ENCODE data around the gene NT5DC3.

NT5DC3 gene

DNA sequence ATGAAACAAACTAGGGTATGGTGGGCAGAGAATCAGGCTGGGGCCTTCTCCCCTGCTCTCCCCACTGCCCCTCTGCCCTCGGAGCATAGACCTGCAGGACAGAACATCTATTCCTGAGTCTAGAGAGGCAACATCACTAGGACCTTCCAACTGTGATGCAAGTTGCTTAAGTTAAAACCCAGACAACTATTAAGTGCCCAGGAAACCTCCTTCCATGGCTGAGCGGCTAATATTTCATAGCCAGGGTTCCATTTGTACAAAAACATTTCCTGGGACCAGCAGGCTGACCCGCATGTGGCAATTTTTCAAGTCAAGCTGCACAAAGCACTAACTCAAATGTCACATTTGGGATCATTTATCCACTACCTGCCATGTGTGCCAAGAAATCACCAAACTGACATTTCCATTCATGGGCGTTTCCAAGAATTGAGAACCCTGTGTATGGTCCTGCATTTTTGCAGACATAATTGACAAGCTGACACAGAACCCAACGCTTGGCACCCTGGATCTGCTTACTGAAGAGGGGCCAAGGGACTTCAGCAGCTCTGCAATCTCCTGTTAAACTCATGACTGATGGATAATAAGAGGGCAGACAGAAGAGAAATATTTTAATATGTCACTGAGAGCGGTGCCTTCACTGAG lies 32.7 kb downstream of the NT5DC3 start:
- WGBS, 2 experiments (ENCODE audit: insufficient coverage in 2 of 2) = 91 to 95% methylated on average over 4 of the region's 6 CpGs
- H3K9me3 ChIP-seq (ENCODE audit: control insufficient read depth, low read length) = no peaks in the 10 kb centered on the region
- peaks cover 4% of the 10 kb centered on the region for H3K4me1 ChIP-seq (ENCODE audit: control insufficient read depth, insufficient read depth, low read length, poor library complexity, severe bottlenecking)
- peaks cover 21% of the 10 kb centered on the region for H3K36me3 ChIP-seq (ENCODE audit: control insufficient read depth, insufficient read depth, low read length)
- H3K4me3 ChIP-seq (ENCODE audit: extremely low read depth, insufficient read depth, low read length, poor library complexity, severe bottlenecking) = no peak overlapping the region
- H3K27ac ChIP-seq (ENCODE audit: low read depth, low read length, severe bottlenecking) = no peak overlapping the region

DNA sequence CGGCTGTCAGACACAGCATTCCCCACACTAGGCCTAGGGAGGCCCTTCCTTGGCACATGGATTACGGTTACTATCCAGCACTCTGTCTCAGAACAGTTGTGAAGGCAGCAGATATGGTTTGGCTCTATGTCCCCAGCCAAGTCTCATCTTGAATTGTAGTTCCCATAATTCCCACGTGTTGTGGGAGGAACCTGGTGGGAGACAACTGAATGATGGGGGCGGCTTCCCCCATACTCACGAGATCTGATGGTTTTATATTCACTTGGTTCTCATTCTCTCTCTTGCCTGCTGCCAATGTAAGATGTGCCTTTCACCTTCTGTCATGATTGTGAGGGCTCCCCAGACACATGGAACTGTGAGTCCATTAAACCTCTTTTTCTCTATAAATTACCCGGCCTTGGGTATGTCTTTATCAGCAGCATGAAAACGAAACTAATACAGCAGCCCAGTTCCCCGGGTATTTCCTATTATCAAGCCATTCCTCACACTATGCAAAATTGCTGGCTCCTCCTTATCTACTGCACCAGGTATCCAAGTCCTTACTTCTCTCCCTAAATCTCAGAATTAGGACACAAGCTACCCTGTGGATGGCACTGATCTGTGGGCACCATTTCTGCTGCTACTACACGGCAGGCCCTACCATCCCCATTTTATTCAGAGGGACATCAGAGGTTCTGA lies 33.3 kb downstream of the NT5DC3 start:
- H3K9me3 ChIP-seq (ENCODE audit: control insufficient read depth, low read length) = no peaks in the 10 kb centered on the region
- H3K36me3 ChIP-seq (ENCODE audit: control insufficient read depth, insufficient read depth, low read length) = peaks cover 14% of the 10 kb centered on the region
- no peak overlapping the region for H3K27ac ChIP-seq (ENCODE audit: low read depth, low read length, severe bottlenecking)
- 95 to 97% methylated on average over 8 to 9 of the region's 9 CpGs for WGBS, 2 experiments (ENCODE audit: insufficient coverage in 2 of 2)
- H3K4me1 ChIP-seq (ENCODE audit: control insufficient read depth, insufficient read depth, low read length, poor library complexity, severe bottlenecking) = peaks cover 7% of the 10 kb centered on the region
- H3K4me3 ChIP-seq (ENCODE audit: extremely low read depth, insufficient read depth, low read length, poor library complexity, severe bottlenecking) = no peak overlapping the region

- peaks cover 9% of the 10 kb centered on the region for H3K36me3 ChIP-seq (ENCODE audit: control insufficient read depth, insufficient read depth, low read length)
Observed at GRCh38 chr12:103806803-103807202, 34.2 kb downstream of the NT5DC3 start.

DNA sequence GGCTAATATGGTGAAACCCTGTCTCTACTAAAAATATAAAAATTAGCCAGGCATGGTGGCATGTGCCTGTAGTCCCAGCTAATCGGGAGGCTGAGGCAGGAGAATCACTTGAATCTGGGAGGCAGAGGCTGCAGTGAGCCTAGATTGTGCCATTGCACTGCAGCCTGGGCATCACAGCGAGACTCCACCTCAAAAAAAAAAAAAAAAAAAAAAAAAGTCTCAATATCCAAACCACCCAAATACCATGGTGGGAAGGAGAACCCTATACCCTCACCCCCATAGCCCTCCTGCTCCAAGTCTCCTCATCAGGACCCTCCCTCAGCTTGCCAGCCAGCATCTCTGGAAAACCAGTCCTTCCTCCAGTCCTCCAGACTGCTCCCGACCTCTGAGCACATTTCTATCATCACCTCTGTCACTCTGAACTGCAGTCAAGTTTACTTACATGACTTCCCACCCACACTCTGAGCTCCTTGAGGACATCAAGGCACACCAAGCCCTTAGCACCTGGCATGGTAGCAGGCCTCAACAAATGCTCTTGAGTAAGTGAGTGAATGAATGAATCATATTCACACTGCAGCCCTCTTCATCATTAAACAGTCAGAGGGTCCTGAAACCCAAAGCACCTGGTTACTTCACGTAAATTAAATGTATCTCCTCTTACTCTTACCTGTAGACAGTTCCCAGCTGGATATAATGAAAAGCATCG lies 35.2 kb downstream of the NT5DC3 start:
- H3K36me3 ChIP-seq (ENCODE audit: control insufficient read depth, insufficient read depth, low read length) = peaks cover 9% of the 10 kb centered on the region
- H3K27ac ChIP-seq (ENCODE audit: low read depth, low read length, severe bottlenecking) = peak overlapping the region; percentile 88
- 100% methylated on average over 1 to 3 of the region's 5 CpGs for WGBS, 2 experiments (ENCODE audit: insufficient coverage in 2 of 2)
- peaks cover 10% of the 10 kb centered on the region for H3K4me1 ChIP-seq (ENCODE audit: control insufficient read depth, insufficient read depth, low read length, poor library complexity, severe bottlenecking)
- no peak overlapping the region for H3K4me3 ChIP-seq (ENCODE audit: extremely low read depth, insufficient read depth, low read length, poor library complexity, severe bottlenecking)
- no peaks in the 10 kb centered on the region for H3K9me3 ChIP-seq (ENCODE audit: control insufficient read depth, low read length)

More at GRCh38 chr12:103806803-103807202, 34.2 kb downstream of the NT5DC3 start:
- Histone ChIP-seq H3K27ac (ENCODE audit: low read depth, low read length, severe bottlenecking) (no peak overlapping the region), H3K4me3 (ENCODE audit: extremely low read depth, insufficient read depth, low read length, poor library complexity, severe bottlenecking) (no peak overlapping the region), H3K9me3 (ENCODE audit: control insufficient read depth, low read length) (no peaks in the 10 kb centered on the region), H3K4me1 (ENCODE audit: control insufficient read depth, insufficient read depth, low read length, poor library complexity, severe bottlenecking) (peaks cover 10% of the 10 kb centered on the region)
- WGBS, 2 experiments (ENCODE audit: insufficient coverage in 2 of 2) = 92 to 100% methylated on average over 2 to 4 of the region's 4 CpGs

GRCh38 chr12:103803847-103804246 lies 37.2 kb downstream of the NT5DC3 start:
- Histone ChIP-seq H3K36me3 (ENCODE audit: control insufficient read depth, insufficient read depth, low read length) (peaks cover 4% of the 10 kb centered on the region), H3K9me3 (ENCODE audit: control insufficient read depth, low read length) (no peaks in the 10 kb centered on the region), H3K4me3 (ENCODE audit: extremely low read depth, insufficient read depth, low read length, poor library complexity, severe bottlenecking) (no peak overlapping the region), H3K4me1 (ENCODE audit: control insufficient read depth, insufficient read depth, low read length, poor library complexity, severe bottlenecking) (peaks cover 10% of the 10 kb centered on the region), H3K27ac (ENCODE audit: low read depth, low read length, severe bottlenecking) (no peak overlapping the region)
- no CpG with 5 or more reads among the region's 1 CpG for WGBS, 2 experiments (ENCODE audit: insufficient coverage in 2 of 2)

DNA sequence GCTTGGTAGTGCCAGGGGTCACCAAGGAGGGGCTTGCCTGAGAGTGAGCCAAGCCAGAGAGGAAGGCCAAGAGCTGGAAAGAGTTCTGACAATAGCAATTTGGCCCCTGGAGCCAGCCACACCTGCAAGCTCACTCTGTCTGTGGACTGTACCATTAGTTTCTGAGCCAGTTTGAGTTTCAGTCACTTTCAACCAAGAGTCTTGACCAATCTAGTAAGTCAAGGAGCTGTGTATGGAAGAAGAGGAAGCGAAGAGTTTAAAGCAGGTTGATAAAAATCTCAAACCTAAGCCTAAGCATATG lies 38.5 kb downstream of the NT5DC3 start:
- Histone ChIP-seq H3K36me3 (ENCODE audit: control insufficient read depth, insufficient read depth, low read length) (peaks cover 10% of the 10 kb centered on the region), H3K4me1 (ENCODE audit: control insufficient read depth, insufficient read depth, low read length, poor library complexity, severe bottlenecking) (peaks cover 10% of the 10 kb centered on the region), H3K9me3 (ENCODE audit: control insufficient read depth, low read length) (no peaks in the 10 kb centered on the region), H3K27ac (ENCODE audit: low read depth, low read length, severe bottlenecking) (peak overlapping the region; percentile 67), H3K4me3 (ENCODE audit: extremely low read depth, insufficient read depth, low read length, poor library complexity, severe bottlenecking) (no peak overlapping the region)
- WGBS, 2 experiments (ENCODE audit: insufficient coverage in 2 of 2) = 100% methylated on average over 1 of the region's 1 CpG; no CpG with 5 or more reads in 1 of the 2 experiments

GRCh38 chr12:103801709-103802585 lies 39.1 kb downstream of the NT5DC3 start:
- Histone ChIP-seq H3K9me3 (ENCODE audit: control insufficient read depth, low read length) (no peaks in the 10 kb centered on the region), H3K27ac (ENCODE audit: low read depth, low read length, severe bottlenecking) (peak overlapping the region; percentile 80), H3K4me1 (ENCODE audit: control insufficient read depth, insufficient read depth, low read length, poor library complexity, severe bottlenecking) (peaks cover 10% of the 10 kb centered on the region), H3K36me3 (ENCODE audit: control insufficient read depth, insufficient read depth, low read length) (peaks cover 10% of the 10 kb centered on the region), H3K4me3 (ENCODE audit: extremely low read depth, insufficient read depth, low read length, poor library complexity, severe bottlenecking) (no peak overlapping the region)
- 94 to 96% methylated on average over 8 to 9 of the region's 11 CpGs for WGBS, 2 experiments (ENCODE audit: insufficient coverage in 2 of 2)

DNA sequence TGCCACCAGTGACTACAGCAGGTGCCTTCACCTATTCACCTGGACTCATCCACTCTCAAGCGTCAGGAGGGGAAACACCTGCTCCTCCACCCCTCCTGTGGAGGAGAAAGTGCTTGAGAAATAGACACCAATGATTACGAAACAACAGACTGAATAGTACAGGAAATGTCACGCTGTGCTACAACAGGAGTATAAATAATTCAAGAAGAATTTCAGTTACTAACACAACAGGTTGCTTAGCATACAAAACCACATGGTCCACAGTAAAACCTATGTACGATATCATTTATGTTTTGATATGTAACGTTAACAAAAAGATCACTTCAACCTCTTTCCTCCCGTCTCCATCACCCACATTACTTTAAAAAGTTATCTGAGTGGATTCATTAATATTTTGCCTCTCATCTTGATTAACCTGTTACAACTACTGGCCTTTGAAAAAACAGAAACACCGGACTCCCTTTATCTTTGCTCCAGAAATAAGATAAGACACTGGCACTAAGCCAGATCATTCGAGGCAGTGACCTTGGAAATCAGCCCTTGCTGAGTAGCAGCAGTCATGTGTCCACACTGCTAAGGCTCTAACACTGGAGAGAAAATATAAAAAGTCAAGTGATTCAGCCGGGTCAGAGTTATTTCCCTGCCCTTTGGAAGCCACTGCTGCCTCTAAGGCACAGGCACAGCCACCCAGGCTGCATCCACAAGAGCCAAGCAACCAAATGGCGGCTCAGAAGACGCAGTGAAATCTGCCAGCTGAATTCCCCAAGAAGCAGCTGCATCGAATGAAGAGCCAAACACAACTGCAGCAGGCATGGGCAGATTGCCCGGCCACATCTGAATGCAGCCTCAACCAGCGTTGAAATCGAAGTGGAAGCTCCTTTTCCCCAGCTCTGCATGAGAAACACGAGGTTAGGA lies 40.9 kb downstream of the NT5DC3 start:
- 92 to 95% methylated on average over 9 to 11 of the region's 16 CpGs for WGBS, 2 experiments (ENCODE audit: insufficient coverage in 2 of 2)

DNA sequence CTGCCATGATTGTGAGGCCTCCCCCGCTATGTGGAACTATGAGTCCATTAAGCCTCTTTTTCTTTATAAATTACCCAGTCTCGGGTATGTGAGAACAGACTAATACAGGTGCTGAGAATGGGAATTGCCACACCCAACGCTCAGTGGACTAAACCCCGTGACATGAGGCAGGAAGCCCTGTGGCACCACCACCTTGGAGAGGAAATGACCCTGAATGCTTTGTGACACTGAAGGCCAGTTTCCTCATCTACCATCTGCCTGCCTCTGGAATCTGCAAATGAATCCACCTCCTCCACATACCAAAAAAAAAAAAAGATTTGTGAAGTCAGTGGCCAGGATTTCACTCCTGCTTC lies 41.6 kb downstream of the NT5DC3 start:
- H3K4me1 ChIP-seq (ENCODE audit: control insufficient read depth, insufficient read depth, low read length, poor library complexity, severe bottlenecking) = peaks cover 7% of the 10 kb centered on the region
- H3K9me3 ChIP-seq (ENCODE audit: control insufficient read depth, low read length) = no peaks in the 10 kb centered on the region
- peaks cover 23% of the 10 kb centered on the region for H3K36me3 ChIP-seq (ENCODE audit: control insufficient read depth, insufficient read depth, low read length)
- no peak overlapping the region for H3K27ac ChIP-seq (ENCODE audit: low read depth, low read length, severe bottlenecking)
- no peak overlapping the region for H3K4me3 ChIP-seq (ENCODE audit: extremely low read depth, insufficient read depth, low read length, poor library complexity, severe bottlenecking)
- 85 to 100% methylated on average over 3 of the region's 4 CpGs for WGBS, 2 experiments (ENCODE audit: insufficient coverage in 2 of 2)

More for the DNA sequence above, 40.9 kb downstream of the NT5DC3 start:
- peaks cover 17% of the 10 kb centered on the region for H3K36me3 ChIP-seq (ENCODE audit: control insufficient read depth, insufficient read depth, low read length)
- peaks cover 8% of the 10 kb centered on the region for H3K4me1 ChIP-seq (ENCODE audit: control insufficient read depth, insufficient read depth, low read length, poor library complexity, severe bottlenecking)
- no peak overlapping the region for H3K4me3 ChIP-seq (ENCODE audit: extremely low read depth, insufficient read depth, low read length, poor library complexity, severe bottlenecking)
- no peak overlapping the region for H3K27ac ChIP-seq (ENCODE audit: low read depth, low read length, severe bottlenecking)
- no peaks in the 10 kb centered on the region for H3K9me3 ChIP-seq (ENCODE audit: control insufficient read depth, low read length)

GRCh38 chr12:103798586-103798985 lies 42.4 kb downstream of the NT5DC3 start:
- Histone ChIP-seq H3K4me3 (ENCODE audit: extremely low read depth, insufficient read depth, low read length, poor library complexity, severe bottlenecking) (no peak overlapping the region), H3K36me3 (ENCODE audit: control insufficient read depth, insufficient read depth, low read length) (peaks cover 27% of the 10 kb centered on the region), H3K9me3 (ENCODE audit: control insufficient read depth, low read length) (no peaks in the 10 kb centered on the region), H3K27ac (ENCODE audit: low read depth, low read length, severe bottlenecking) (no peak overlapping the region), H3K4me1 (ENCODE audit: control insufficient read depth, insufficient read depth, low read length, poor library complexity, severe bottlenecking) (peaks cover 7% of the 10 kb centered on the region)
- 89 to 100% methylated on average over 3 of the region's 4 CpGs for WGBS, 2 experiments (ENCODE audit: insufficient coverage in 2 of 2)

Data from mesodermal cell (in vitro differentiated cells).